GM13977 (cell line): Measurements from ENCODE around the gene TMEM161B.
"Not testable (repeated sequence)": the region's sequence is repeated elsewhere in the genome, so short reads cannot be mapped to it uniquely, and the experiment has no call there.

Source experiments
- DNase-seq: peaks from one replicate; pipeline ENCODE4 v3.0.0; 2012; ENCODE audit warnings: low spot score
- CTCF ChIP-seq: IDR thresholded peaks from 2 replicates; pipeline ENCODE4 v1.5.1; 2012; ENCODE audit warnings: mild to moderate bottlenecking, control low read depth; ENCODE audit not compliant: insufficient read depth; ENCODE audit errors: extremely low read depth, missing control alignments
- in situ Hi-C: fragments of 300-500 bp; cut with MboI; formaldehyde crosslinking; loops from one replicate; pipeline ENCODE4 v1.12.0; 2022; ENCODE audit warnings: low sequenced_read_pairs, low pct_unique_long_range_greater_than_20kb, mixed read lengths, inconsistent platforms; ENCODE audit not compliant: unreplicated experiment

The TMEM161B gene

GRCh38 chr5:88190106-88190834, 78.4 kb downstream of the TMEM161B start:
- DNase-seq, result no peak
- no peak for TF ChIP-seq CTCF
- in situ Hi-C loops, result no loop called here

DNA sequence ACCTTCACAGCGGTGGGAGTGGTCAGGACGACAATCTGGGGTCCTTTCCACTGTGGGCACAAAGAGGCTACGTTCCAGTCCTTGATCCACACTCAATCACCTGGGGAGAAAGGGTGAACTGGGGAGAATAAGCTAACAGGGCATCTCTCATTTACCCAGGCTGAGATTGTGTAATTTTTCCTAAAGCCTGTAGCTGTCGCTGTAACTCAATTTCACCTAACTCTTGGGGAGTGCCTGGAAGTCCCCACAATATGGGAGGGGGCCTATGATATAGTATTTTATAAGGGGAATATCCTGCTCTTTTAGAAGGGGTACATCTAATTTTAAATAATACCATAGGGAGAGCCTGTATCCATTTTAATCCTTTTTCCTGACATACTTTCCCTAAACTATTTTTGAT, 79.2 kb downstream of the TMEM161B start:
- in situ Hi-C loops, DNase-seq: not testable (repeated sequence)

GRCh38 chr5:88188458-88189132, 80.0 kb downstream of the TMEM161B start:
- DNase-seq, result no peak
- TF ChIP-seq CTCF, result no peak
- in situ Hi-C loops, result no loop called here

DNA sequence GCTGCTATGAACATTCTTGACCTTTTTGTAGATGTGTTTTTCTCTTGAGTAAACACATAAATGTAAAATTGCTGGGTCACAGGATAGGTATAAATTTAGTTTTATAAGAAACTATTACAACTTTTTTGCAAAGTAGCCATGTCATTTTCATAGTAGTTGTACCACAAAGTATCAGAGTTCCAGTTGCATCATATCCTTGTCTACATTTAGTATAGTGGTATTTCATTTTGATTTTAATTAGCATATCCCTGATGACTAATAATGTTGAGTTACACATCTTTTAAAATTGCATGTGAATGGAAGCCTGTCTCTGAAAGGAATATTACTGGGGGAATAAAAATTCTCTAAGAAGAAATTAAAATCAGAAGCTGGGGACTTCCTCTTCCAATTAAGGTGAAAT, 85.4 kb downstream of the TMEM161B start:
- in situ Hi-C loops, result no loop called here
- no peak for DNase-seq
- TF ChIP-seq CTCF, result no peak

DNA sequence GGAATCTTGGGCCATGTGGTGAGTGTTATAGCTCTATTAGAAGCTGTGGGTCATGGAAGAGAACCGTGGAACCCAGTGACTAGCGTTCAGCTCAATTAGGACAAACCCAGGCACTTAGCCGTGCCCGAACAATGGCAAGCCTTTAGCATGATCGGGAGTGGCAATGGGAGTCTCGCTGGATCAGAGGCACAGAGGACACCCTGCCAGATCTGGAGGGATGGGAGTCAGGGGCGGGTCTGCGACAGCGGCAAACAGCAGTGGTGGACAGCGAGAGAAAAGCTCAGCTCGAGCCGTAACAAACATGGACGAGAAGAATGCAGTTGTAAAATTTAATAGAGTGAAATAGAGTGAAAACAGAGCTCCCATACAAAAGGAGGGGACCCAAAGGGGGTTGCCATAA, 91.2 kb downstream of the TMEM161B start:
- DNase-seq, in situ Hi-C loops: not testable (repeated sequence)

DNA sequence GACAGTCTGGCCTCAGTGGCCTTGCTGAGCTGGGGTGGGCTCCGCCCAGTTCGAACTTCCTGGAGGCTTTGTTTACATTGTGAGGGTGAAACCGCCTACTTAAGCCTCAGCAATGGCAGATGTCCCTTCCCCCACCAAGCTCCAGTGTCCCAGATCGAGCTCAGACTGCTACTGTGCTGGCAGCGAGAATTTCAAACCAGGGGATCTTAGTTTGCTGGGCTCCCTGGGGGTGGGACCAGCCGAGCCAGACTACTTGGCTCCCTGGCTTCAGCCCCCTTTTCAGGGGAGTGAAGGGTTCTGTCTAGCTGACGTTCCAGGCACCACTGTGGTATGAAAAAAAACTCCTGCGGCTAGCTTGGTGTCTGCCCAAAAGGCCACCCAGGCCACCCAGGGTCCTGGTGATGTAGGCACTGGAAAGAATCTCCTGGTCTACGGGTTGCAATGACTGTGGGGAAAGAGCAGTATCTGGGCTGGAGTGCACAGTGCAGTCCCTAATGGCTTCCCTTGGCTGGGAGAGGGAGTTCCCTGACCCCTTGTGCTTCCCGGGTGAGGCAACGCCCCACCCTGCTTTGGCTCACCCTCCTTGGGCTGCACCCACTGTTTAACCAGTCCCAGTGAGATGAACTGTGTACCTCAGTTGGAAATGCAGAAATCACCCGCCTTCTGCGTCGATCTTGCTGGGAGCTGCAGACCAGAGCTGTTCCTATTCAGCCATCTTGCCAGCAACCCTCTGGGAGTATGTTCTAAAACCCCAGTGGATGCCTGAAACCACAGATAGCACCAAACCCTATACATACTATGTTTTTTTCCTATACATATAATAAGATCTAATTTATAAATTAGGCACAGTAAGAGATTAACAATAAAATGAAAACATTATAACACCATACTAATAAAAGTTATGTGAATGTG, 95.5 kb downstream of the TMEM161B start:
- no peak for TF ChIP-seq CTCF
- in situ Hi-C loops, result no loop called here
- DNase-seq, result no peak

- in situ Hi-C loops, result no loop called here
- DNase-seq, result no peak
- no peak for TF ChIP-seq CTCF
These were observed 109.1 kb downstream of the TMEM161B start for GRCh38 chr5:88159591-88159990.
